PC-3 (cell line): ENCODE measurements around the gene MT1A.

Experiments
- EZH2 ChIP-seq: fragments of 300-600 bp; sonication (generic); IDR thresholded peaks from one replicate; pipeline ENCODE4 v1.6.1; 2017; ENCODE audit warnings: antibody characterized with exemption, mild to moderate bottlenecking, low read length; ENCODE audit not compliant: unreplicated experiment
- EZH2phosphoT487 ChIP-seq: fragments of 300-600 bp; sonication (generic); IDR thresholded peaks from 2 replicates; pipeline ENCODE4 v1.6.1; 2018; ENCODE audit warnings: mild to moderate bottlenecking, antibody characterized with exemption, low read length, borderline replicate concordance
- TF ChIP-seq, protein P1 (sequence below): fragments of 300-600 bp; sonication (generic); conservative IDR thresholded peaks from 2 replicates; pipeline ENCODE4 v1.5.1; 2017; ENCODE audit warnings: antibody characterized with exemption, low read depth, mild to moderate bottlenecking, low read length

DNA sequence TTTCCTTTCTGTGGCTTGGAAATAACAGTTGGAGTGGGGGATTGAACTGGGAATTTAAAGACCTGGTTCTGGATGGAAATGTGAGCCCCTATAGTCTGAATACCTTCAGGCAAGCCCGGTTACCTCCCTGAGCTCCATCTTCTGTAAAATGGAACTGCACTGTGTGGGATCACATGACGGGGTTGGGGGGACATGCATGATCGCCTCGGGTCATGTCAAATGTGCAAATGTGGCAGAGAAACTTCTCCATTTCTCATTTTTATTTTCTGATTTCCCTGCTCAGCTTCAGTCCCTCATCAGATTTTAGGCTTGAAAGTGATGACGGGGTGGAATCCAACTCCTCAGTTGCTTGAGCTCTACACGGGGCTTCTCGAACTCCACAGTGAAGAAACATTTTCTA, 14.8 kb downstream of the MT1A start:
- TF ChIP-seq, protein P1, sequence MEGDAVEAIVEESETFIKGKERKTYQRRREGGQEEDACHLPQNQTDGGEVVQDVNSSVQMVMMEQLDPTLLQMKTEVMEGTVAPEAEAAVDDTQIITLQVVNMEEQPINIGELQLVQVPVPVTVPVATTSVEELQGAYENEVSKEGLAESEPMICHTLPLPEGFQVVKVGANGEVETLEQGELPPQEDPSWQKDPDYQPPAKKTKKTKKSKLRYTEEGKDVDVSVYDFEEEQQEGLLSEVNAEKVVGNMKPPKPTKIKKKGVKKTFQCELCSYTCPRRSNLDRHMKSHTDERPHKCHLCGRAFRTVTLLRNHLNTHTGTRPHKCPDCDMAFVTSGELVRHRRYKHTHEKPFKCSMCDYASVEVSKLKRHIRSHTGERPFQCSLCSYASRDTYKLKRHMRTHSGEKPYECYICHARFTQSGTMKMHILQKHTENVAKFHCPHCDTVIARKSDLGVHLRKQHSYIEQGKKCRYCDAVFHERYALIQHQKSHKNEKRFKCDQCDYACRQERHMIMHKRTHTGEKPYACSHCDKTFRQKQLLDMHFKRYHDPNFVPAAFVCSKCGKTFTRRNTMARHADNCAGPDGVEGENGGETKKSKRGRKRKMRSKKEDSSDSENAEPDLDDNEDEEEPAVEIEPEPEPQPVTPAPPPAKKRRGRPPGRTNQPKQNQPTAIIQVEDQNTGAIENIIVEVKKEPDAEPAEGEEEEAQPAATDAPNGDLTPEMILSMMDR, result no peak
- no peak for TF ChIP-seq EZH2
- no peak for TF ChIP-seq EZH2phosphoT487
